ENCODE results near the gene VEGFB. TPM values are rescaled to one million over a fixed set of nuclear protein-coding genes. Genes with fewer than 3 reads are reported as not detected.

Gene VEGFB, protein sequence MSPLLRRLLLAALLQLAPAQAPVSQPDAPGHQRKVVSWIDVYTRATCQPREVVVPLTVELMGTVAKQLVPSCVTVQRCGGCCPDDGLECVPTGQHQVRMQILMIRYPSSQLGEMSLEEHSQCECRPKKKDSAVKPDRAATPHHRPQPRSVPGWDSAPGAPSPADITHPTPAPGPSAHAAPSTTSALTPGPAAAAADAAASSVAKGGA
- 35.3 to 52.8 TPM (median 49.7 TPM) in 5 replicates for total RNA-seq (2022; extraction: Qiagen RNA extraction)

DNA sequence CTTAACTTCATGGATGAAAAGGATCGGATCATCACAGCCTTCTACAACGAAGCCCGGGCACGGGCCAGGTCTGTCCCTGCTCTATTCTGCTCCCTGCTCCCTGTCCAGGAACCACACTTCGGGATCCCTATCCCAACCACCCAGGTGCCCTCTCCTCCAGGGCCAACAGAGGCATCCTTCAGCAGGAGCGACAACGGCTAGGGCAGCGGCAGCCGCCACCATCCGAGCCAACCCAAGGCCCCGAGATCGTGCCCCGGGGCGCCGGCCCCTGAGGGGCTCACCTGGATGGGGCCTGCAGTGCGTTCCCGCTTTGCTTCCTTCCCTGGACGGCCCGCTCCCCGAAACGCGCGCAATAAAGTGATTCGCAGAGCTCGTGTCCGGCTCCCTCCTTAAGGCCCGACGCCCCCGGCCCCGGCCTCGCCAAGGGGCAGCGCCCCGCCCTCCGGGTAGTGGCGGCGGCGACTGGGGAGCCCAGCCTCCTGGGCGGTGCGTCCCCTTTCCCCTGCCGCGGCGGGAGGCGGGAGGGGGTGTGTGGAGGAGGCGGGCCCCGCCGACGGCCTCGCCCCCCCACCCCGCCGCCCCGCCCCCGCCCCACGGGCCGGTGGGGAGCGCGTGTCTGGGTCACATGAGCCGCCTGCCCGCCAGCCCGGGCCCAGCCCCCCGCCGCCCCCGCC, at the start of gene VEGFB:
VEGFB (plus strand) TSS at position 672 of the 674 bp plus-strand sequence. CDS start 250 bp downstream, outside the sequence.

DNA sequence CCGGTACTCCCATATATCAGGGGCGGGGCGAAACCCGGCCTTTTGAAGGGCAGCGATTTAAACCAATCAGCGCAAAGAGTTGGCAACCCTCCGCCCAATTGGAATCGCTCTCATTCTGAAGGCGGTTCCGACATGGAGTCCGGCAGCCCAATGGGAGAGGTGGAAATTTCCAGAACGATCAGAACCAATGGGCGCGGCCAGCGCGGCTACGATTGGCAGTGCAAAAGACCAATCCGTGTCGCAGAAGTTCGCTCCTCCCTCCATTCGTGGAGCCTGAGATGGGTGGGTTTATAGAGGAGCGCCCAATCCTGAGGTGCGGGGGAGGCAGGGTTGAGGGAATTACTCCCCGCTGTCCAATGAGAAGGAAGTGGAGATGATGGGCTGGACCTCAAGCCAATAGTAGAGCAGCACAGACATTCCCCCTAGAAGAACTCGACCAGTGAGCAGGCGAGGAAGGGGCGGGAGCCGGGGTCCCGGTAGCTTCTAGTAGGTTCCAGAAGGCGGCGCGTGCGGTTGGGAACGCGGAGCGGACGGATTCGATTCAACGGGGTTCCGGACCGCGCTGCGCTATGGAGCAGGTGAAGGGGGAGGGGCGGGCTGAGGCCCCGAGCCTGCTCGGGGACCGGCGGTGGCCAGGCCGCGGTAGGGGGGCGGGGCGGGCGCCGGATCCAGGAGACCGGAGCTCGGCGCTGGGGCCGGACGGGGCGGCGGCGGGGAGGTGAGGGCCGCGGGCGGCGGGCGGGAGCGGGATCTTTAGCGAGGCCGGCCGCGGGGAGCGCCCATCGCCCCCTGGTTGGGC, 48.5 kb upstream of the VEGFB start, which contains the start of gene STIP1:
STIP1 (plus strand) TSS at position 479 of the 799 bp plus-strand sequence; CDS start at position 570, 91 bp downstream.

DNA sequence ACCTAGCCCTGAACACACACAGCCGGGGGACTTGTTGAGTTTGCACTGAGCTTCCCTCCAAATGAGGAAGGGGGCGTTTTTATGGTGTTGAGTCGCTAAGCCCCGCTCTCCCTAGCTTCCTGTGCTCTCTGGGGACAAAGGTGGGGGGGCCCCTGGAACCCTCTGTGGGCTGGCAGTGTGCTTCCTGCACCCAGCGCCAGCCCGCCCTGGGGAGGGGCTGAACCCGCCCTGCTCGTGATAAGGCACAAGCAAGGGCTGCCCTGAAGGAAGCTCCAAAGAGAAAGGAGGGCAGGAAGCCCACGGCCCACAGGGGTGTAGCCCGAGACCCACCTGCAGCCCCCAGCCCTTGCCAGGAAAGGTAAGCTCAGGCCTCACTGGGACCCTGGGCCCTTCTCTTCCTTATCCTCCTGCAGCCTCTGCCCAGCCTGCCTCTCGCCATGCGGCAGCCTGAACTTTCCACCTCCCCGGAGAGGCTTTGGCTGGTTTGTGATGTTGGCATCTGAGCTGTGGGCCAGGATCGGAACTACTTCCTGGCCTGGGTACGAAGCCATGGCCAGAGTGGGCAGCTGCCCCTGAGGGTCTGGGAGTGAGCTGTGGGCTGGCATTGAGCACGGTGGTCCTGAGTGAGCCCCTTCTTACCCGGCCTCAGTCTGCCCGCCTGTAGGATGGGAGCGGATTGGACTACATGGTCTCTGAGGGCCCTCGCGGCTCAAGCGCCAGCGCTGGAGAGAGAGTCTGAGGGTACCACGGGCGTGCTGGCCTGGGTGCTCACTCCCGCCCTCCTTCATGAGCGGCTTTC, 27.7 kb upstream of the VEGFB start, which contains the start of gene FERMT3:
FERMT3 (plus strand) TSS at position 265 of the 799 bp plus-strand sequence. CDS start 644 bp downstream, outside the sequence.

DNA sequence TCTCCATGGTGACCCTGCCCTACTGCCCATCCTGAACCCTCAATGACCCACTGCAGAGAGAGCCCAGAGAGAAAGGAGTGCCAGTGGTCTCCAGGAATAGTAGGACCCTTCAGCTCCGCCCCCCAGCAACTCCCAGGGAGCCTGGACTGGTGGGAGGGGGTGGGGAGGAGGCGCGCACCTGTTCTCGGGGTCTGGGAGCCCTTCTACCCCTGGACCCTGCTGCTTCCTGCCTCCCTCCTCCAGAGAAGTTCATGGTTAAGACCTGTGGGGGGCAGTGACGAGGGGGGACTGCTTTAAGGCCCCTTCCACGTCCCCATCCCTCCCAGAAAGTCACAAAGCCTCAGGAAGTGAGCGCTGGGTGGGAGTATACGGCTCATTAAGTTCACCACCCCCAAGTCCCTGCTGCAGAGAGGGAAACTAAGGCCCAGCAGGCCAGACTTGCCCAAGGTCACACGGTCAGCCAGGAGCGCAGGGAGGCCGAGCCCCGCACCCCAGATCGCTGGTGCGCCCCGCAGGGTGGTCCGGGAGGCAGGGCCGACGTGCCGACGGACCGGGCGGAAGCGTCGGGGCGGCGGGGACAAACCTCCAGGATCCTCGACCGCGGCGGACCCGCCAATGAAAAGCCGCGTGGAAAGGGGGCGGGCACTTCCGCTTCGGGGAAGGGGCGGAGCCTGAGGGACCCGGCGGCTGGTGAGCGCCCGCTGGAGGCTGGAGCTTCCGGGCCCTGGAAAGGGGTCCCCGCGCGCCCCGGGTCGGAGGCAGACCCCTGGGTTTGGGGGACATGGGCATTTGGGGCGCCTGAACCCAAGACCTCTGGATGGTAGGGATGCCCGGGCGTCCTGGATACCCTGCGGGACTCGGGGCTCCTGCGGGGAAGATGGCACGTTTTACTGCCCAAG, 8.5 kb upstream of the VEGFB start, which contains the start of the genes NUDT22 and TRPT1:
NUDT22 (plus strand) TSS at position 667 of the 899 bp plus-strand sequence. CDS start 379 bp downstream, outside the sequence.
TRPT1 (minus strand) TSS at position 579 of the 899 bp plus-strand sequence; CDS start at position 253, 326 bp downstream.

DNA sequence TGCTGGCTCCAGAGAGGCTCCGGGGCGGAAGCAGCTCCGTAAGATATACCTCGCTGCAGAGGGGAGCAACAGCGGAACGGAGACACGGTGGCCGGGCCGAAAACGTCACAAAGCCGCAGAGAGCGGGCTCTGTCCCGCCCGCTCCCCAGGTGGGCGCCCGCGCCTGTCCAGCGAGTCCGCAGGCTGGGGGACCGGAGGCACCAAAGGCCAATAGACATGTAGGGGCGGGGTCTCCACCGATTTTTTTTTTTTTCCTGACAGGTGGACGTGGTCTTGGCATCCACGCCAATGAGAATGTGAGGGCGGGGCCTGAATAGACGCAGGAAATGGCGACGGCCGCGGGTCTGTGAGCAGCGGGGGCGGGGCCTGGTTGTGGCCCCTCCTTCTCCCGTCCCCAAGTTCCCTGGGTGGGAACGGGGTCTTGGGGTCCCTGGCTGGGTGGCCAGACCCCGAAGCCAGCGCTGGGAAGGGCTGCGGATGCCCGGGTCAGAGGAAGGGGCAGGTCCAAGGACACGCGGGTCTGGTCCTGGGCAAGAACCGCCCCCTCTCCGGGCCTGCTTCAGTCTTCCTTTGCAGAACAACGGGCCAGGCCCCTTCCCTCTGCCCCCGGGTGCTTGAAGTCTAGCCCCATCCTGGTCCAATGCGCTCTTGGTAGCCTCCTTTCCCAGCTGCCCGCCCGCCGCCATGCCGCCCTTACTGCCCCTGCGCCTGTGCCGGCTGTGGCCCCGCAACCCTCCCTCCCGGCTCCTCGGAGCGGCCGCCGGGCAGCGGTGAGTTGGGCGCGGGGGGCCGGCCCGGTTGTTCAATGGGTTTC, 4.0 kb upstream of the VEGFB start, which contains the start of gene DNAJC4:
DNAJC4 (plus strand) TSS at position 378 of the 814 bp plus-strand sequence; CDS start at position 685, 307 bp downstream.

DNA sequence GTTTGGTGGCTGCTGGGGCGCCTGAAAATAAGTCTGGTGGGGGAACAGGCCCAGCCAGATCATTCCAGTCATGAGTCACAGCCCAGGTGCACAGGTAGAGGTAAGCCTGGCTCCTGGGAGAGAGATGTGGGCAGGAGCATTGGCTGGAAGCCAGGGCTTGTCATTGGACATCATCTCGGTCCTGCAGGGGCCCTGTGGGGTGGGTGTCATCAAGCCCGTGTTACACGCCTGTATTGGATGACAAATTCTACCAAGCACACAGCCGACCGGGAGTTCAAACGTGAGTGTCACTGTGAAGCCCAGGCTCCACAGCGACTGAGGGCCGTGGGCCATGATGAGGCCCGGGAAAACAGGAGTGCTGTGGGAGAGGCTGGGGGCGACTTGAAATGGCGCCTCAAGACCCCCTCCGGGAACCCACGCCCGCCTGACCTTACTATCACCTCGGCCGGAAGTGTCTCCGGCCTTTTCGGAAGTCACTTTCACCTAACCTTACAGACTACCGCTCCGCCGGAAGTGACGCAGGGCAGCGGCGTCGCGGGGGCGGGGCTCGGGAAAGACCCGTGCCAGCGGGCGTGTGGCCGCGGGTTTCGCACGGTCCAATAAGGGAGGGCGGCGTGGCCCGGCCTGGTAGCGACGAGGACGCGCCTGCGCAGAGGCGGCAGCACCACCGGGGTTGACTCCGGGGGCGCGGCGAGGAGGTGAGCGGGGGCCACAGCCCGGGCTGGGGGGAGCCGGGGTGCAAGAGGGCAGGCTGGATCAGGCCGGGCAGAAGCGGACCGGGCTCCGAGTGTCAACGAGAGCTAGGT, 6.3 kb downstream of the VEGFB start, which contains the start of gene FKBP2:
FKBP2 (plus strand) TSS at position 661 of the 806 bp plus-strand sequence. CDS start 1,293 bp downstream, outside the sequence.

DNA sequence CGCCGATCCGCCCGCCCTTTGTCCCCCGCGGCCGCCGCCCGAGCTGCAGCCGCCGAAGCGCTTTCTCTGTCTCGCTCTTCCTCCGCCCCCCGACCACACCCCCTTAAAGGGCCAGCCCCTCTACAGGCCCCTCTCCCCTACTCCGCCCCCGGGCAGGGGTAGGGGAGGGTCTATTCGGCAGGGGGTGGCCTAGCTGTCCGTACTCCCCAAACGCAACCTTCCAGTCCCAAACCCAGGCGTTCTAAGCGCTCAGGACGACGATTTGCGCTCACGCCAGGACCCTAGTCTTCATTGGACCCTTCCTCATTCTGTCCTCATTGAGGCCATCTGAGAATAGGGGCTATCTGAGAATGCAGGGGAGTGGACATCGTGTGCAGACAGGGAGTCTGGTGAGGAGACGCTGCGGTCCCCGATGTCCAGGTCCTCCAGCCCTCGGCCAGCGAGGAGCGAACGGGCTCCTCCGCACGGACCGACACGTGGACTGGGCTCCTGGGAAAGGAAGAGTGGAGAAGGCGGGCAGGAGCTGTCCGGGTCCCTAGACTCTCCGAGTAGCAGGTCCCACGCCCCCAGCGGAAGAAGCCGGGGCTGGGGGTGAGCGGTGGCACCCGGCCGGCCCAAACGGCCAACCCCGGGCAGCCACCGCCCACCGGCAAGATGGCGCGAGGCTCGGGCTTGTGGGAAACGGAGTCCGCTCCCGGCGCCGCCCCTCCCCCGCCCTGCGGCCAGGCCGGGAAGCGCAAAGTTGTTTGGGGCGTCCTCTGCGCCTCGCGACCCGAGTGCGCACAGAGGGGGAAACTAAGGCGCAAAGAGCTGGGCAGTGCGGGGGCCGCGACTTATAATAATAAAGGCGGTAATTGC, 12.7 kb downstream of the VEGFB start, which contains the start of gene PPP1R14B:
PPP1R14B (minus strand) TSS at position 73 of the 858 bp plus-strand sequence. CDS start 270 bp downstream, outside the sequence.

DNA sequence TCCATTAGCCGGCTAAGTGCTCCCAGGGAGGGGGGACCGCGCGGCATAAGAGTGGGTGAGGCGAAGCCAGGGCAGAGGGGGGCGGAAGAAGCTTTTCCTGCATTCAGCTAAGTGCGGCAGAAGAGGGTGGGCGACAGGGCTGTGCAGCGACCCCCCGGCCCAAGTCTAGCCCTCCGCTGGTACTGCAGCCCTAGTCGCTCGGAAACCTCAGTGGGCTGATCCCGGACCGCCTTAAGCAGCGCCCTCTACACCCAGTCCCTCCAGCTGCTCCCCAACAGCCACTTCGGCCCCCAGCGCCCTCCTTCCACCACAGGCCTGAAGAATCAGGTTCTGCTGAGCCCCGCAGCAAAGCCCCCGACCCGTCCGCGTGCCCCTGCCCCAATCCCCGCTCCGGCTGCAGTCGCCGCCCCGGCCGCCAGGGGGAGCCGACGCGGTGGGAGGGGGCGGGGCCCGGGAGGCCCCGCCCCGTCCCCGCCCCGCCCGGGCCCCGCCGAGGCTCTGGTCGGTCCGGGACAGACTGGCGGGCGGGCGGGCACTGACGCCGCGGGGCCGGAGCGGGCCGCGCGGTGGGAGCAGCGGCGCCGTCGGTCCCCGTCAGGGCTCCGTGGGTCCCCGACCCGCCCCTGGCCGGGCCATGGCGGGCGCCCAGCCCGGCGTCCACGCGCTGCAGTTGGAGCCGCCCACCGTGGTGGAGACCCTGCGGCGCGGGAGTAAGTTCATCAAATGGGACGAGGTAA, 16.8 kb downstream of the VEGFB start, which contains the start of gene PLCB3:
PLCB3 (plus strand) TSS at position 515 of the 737 bp plus-strand sequence; CDS start at position 635, 120 bp downstream.

DNA sequence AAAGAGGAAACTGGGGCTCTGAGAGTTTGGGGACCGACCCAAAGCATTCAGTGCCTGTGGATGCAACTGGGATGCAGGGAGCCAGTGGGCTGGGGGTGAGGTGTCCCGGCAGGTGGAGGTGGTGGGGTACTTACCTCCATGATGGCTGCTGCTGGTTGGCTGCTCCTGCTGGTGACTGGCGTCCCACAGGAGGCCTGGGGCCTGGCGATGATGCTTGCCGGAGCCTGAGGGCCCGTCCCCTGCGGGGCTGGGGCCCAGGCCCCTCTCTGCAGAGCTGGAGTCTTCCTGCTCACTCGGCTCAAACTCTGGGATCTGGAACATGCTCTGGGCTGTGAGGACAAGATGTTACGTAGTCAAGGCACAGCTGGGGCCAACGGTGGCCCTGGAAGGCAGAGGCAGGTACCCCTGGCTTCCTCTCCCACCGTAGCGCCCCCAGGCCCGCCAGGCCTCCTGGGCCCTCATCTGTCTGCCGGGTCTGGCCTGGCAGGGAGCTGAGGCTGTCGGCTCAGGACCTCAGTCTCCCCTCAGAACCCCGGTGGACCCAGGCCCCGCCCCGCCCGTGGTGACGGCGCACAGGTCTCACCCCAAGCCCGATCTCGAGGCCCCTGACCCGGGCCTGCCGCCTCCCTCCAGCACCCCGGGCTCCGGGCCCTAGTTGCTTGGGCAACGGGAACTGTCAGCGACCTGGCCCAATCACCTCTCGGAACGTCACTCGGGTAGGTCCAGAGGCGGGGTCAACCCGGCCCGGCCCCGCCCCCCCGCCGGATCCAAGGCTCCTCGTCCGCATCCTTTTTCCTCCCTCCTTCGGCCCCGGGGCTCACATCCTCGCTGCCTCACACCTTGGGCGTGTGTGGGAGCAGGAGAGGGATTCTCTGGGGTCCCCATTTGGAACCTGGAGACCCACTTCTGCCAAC, 49.9 kb downstream of the VEGFB start, which contains the start of gene BAD:
BAD (minus strand) TSS at position 618 of the 914 bp plus-strand sequence; CDS start at position 321, 297 bp downstream.

DNA sequence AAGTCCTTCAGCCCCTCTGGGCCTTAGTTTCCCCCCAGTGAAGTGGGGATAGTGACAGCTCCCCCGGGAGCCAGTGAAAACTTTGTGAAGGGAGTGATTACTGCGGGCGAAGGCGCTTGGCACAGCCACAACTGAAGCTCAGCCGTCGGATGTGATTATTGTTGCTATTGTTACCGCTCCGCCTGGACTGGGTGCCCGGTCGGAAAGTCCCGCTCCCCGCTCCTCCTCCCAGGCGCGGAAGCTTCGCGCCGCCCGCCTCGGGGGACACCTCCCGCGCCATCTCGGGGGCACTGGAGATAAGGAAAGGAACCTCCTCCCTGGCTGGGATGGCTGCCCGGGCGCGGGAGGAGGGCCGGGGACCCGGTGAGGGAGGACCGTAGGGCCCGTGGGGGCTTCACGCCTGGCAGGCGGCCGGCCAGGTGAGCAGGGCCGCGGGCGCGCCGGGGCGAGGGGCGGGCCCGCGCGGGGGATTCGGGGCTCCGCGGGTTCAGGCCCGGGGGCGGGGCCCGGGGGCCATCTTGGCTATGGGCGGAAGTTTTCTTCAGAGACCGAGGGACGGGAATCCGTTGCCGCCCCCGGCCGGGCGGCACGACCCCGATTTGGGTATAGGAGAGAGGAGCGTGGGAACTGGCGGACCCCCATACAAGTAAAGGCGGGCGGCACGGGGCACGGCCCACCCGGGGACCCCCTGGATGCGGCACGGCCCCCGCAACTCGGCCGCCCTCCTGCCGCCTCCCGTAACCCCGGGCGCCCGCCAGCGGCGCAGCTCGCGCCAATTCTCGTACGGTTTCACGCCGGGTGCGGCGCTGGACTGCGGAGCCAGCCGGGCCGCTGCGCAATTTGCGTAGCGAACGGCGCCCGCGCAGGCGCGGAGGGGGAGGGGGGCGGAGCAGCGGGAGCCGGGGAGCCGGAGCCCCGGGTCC, 50.8 kb downstream of the VEGFB start, which contains the start of gene GPR137:
GPR137 (plus strand) TSS at position 887 of the 923 bp plus-strand sequence. CDS start 677 bp downstream, outside the sequence.

Data from A549 treated with CORT108297 at 1 μM for 4 hours (cell line).